ENCODE results near the gene EIF4H.

The EIF4H gene

GRCh38 chr7:74187915-74188675 is 13.9 kb downstream of the EIF4H start:
- Histone ChIP-seq H3K4me3 (ENCODE audit: low read depth, low read length) (no peak overlapping the region), H3K9me3 (ENCODE audit: severe bottlenecking) (no peaks in the 10 kb centered on the region), H3K36me3 (peaks cover 87% of the 10 kb centered on the region), H3K27ac (no peak overlapping the region), H3K27me3 (ENCODE audit: insufficient read depth, low read depth, severe bottlenecking) (no peaks in the 10 kb centered on the region)
- no peak for DNase-seq
- TF ChIP-seq, protein P1, sequence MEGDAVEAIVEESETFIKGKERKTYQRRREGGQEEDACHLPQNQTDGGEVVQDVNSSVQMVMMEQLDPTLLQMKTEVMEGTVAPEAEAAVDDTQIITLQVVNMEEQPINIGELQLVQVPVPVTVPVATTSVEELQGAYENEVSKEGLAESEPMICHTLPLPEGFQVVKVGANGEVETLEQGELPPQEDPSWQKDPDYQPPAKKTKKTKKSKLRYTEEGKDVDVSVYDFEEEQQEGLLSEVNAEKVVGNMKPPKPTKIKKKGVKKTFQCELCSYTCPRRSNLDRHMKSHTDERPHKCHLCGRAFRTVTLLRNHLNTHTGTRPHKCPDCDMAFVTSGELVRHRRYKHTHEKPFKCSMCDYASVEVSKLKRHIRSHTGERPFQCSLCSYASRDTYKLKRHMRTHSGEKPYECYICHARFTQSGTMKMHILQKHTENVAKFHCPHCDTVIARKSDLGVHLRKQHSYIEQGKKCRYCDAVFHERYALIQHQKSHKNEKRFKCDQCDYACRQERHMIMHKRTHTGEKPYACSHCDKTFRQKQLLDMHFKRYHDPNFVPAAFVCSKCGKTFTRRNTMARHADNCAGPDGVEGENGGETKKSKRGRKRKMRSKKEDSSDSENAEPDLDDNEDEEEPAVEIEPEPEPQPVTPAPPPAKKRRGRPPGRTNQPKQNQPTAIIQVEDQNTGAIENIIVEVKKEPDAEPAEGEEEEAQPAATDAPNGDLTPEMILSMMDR (IDR thresholded peaks at IDR 0.05; ENCODE audit: low read depth, low read length) = no peak

GRCh38 chr7:74190259-74190658 is 16.1 kb downstream of the EIF4H start:
- no peak for DNase-seq
- Histone ChIP-seq H3K9me3 (ENCODE audit: severe bottlenecking) (no peaks in the 10 kb centered on the region), H3K27ac (no peak overlapping the region), H3K27me3 (ENCODE audit: insufficient read depth, low read depth, severe bottlenecking) (no peaks in the 10 kb centered on the region), H3K36me3 (peaks cover 89% of the 10 kb centered on the region), H3K4me3 (ENCODE audit: low read depth, low read length) (no peak overlapping the region)
- TF ChIP-seq, protein P1 (IDR thresholded peaks at IDR 0.05; ENCODE audit: low read depth, low read length) = no peak

DNA sequence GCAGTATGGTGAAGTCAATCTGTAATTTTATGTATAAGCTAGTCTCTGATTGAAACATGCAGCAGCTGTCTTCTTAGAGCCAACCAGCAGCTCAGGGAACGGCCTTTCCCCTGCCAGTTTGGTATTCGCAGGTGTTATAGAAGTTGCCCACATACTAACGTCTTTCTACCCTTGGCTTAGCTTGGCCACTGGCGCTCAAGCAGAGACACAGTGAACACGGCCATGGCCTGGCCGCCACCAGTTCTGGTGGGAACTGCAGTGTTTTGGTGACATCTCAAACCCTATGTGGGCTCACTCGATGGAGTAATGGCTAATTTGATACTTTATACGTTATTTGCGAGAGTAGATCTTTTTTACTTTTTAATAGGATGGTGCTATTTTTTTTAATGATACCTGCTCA is 17.1 kb downstream of the EIF4H start:
- no peak for DNase-seq
- no peaks in the 10 kb centered on the region for H3K9me3 ChIP-seq (ENCODE audit: severe bottlenecking)
- TF ChIP-seq, protein P1 (IDR thresholded peaks at IDR 0.05; ENCODE audit: low read depth, low read length) = no peak
- H3K27me3 ChIP-seq (ENCODE audit: insufficient read depth, low read depth, severe bottlenecking) = no peaks in the 10 kb centered on the region
- H3K36me3 ChIP-seq = peaks cover 84% of the 10 kb centered on the region
- no peak overlapping the region for H3K27ac ChIP-seq
- no peak overlapping the region for H3K4me3 ChIP-seq (ENCODE audit: low read depth, low read length)

DNA sequence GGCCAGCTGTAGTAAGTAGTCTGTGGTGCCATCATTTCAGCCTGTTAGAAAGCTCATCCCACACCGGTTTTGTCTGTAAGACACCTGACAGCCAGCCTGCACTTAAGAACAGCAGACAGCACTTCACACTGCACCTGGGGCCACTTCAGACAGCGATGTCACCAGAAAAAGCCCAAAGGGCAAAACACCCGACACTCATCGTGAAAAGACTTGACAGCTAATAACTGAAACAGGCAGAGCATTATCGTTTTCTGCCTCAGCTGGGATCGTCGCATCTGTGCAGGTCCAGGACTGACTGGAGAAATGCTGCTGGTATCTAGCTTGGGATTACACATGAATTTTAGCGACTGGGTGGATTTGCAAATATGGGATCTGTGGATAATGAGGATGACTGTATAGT is 18.9 kb downstream of the EIF4H start:
- no peak for DNase-seq

DNA sequence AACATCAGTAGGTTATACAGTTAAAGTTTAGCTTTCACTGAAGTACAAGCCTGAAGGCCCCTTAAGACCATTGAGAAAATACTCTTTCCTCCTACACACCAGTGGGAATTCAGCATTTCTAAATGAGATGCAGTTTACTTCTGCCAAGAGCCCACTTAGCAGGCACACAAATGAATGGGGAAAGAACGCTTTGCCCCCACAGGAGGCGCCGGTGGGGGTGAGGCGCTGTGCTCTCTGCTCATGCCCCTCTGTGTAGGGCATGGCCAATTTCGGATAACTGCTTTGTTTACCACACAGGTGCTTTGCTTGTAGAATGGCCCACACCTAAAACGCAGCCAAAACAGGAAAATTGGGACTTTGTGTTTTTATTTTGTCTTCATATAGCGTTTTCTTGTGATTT is 19.8 kb downstream of the EIF4H start:
- Histone ChIP-seq H3K9me3 (ENCODE audit: severe bottlenecking) (no peaks in the 10 kb centered on the region), H3K36me3 (peaks cover 70% of the 10 kb centered on the region), H3K27ac (no peak overlapping the region)

More for the DNA sequence above, 18.9 kb downstream of the EIF4H start:
- TF ChIP-seq, protein P1 (IDR thresholded peaks at IDR 0.05; ENCODE audit: low read depth, low read length) = no peak
- peaks cover 79% of the 10 kb centered on the region for H3K36me3 ChIP-seq
- H3K9me3 ChIP-seq (ENCODE audit: severe bottlenecking) = no peaks in the 10 kb centered on the region
- no peak overlapping the region for H3K4me3 ChIP-seq (ENCODE audit: low read depth, low read length)
- H3K27me3 ChIP-seq (ENCODE audit: insufficient read depth, low read depth, severe bottlenecking) = no peaks in the 10 kb centered on the region
- H3K27ac ChIP-seq = no peak overlapping the region

More for the DNA sequence above, 19.8 kb downstream of the EIF4H start:
- H3K4me3 ChIP-seq (ENCODE audit: low read depth, low read length) = no peak overlapping the region
- no peak for DNase-seq
- TF ChIP-seq, protein P1 (IDR thresholded peaks at IDR 0.05; ENCODE audit: low read depth, low read length) = no peak
- H3K27me3 ChIP-seq (ENCODE audit: insufficient read depth, low read depth, severe bottlenecking) = no peaks in the 10 kb centered on the region
